T-helper 22 cell (primary cell): Measurements from ENCODE around the gene HADHB.
"Not testable (repeated sequence)": the region's sequence is repeated elsewhere in the genome, so short reads cannot be mapped to it uniquely, and the experiment has no call there.

Experiments used
- DNase-seq: peaks from one replicate; pipeline ENCODE4 v3.0.0-alpha.2; 2020; ENCODE audit warnings: low read depth

The HADHB gene

DNA sequence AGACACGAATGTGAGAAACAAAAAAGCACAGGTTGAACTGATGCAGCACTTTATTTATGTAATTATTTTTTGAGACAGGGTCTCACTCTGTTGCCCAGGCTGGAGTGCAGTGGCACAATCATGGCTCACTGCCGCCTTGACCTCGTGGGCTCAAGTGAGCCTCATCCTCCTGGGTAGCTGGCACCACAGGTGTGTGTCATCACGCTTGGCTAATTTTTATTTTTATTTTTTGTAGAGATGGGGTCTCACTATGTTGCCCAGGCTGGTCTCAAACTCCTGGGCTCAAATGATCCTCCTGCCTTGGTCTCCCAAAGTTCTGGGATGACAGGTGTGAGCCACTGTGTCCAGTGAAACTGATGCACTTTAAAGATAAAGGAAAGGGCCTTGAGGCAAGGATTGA lies 84.3 kb downstream of the HADHB start:
- not testable (repeated sequence) for DNase-seq

DNA sequence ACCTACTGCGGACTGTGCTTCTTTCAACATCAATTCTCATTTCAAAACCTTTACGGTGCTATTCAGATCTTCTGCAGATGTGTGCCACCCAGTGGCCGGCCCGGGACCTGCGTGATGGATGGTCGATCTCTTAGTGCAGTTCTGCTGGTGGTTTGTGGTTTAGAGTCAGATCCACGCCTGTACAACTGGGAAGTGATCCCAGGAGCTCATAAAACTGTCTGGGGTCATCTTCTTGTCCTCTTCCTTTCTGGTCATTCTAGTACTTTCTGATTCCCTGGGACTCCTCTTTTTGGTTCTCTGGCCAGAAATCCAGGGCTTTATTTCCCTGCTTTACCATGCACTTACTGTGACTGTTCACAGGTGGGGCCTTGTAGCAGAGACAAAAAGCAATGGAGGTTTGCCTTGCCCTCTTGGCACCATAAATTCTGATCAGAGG lies 85.4 kb downstream of the HADHB start:
- peak; percentile 45 for DNase-seq

DNA sequence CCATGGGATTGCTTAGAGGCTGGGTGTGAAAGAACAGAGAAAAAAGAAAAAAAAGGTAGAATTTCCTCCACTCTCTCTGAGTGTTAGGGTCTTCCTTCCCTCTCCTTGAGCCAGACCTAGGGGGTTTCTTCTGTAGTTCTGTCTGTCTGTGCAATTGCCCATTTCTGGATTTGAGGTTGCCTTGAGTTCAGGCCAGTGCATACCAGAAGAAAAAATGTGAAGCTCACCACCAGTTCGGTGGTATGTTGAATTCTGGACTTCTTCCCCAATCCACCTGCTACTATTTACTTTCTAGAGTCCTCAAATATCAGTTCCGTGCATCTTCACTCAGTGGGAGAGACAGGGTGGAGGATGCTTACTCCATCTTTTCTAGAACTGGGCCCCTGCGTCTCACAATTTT lies 85.9 kb downstream of the HADHB start:
- DNase-seq = no peak

DNA sequence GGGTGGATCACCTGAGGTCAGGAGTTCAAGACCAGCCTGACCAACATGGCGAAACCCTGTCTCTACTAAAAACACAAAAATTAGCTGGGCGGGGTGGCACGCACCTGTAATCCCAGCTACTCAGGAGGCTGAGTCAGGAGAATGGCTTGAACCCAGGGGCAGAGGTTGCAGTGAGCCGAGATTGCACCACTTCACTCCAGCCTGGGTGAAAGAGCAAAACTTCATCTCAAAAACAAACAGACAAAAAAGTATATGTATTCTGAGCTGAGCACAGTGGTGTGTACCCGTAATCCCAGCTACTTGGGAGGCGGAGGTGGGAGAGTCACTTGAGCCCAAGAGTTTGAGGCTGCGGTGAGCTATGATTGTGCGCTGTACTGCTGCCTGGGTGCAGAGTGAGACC lies 86.6 kb downstream of the HADHB start:
- DNase-seq = not testable (repeated sequence)

DNA sequence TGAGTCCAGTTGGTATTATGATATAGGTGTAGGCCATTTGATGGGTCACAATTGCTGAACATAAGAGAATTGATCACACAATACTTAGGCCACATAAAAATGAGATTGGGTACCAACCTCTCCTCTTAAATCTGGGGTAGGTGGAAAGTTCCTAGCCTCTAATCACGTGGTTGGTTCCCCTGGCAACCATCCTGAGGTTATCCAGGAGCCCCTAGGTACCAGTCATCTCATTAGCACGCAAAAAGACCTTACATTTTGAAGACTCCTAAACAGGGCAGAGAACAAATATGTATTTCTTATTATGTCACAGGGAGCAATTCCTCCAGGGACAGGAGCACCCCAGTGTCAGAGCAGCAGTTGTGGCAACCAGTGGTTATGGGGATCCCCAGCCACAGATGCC lies 88.6 kb downstream of the HADHB start:
- DNase-seq = no peak

DNA sequence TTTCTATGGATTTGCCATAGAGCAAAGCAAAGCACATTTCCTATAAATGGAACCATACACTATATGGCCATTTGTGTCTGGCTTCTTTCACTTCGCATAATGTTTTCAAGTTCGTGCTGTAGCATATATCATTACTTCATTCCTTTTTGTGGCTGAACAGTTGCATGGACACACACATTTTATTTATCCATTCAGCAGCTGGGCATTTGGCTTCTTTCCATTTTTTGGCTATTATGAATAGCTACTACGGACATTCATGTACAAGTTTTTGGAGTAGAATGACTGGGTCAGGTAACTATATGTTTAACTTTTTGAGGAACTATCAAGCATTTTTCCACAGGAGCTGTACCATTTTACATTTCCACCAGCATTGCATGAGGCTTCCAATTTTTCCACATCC lies 90.5 kb downstream of the HADHB start:
- DNase-seq = no peak

DNA sequence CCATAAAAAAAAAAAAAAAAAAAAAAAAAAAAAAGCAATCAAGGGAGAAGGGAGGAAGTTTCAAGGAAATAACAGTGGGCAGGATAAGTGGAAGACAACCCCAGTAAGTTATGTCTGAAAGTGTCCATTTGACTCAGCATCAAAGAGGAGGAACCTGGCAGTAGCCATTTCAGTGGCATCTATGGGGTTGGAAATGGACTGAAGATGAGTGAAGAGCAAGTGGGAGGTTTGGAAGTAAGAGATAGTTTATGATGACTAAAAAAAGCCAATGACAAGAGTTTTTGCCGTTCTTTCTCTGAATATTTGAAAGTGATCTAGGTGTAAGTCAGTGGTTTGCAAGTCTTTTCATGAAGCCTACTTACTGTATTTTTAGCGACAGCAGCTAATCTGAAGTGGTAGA lies 92.0 kb downstream of the HADHB start:
- DNase-seq = no peak

DNA sequence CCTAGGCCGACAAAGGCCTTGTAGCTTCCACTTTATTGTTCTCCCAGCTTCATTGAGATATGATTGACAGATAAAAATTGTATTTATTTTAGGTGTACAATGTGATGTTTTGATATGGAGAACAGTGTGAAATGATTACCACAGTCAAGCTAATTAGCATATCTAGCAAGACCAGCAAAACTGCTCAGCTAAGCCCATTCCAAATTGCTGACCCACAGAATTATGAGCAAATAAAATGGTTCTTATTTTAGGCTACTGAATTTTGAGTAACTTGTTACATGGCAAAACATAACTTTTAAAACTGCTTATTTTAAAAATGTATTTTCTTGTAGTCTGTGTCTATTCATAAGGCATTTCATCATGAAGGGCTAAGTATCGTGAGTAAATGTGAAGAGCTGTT lies 92.6 kb downstream of the HADHB start:
- DNase-seq = no peak
